ENCODE measurements around the gene CAPN13.

The CAPN13 gene

DNA sequence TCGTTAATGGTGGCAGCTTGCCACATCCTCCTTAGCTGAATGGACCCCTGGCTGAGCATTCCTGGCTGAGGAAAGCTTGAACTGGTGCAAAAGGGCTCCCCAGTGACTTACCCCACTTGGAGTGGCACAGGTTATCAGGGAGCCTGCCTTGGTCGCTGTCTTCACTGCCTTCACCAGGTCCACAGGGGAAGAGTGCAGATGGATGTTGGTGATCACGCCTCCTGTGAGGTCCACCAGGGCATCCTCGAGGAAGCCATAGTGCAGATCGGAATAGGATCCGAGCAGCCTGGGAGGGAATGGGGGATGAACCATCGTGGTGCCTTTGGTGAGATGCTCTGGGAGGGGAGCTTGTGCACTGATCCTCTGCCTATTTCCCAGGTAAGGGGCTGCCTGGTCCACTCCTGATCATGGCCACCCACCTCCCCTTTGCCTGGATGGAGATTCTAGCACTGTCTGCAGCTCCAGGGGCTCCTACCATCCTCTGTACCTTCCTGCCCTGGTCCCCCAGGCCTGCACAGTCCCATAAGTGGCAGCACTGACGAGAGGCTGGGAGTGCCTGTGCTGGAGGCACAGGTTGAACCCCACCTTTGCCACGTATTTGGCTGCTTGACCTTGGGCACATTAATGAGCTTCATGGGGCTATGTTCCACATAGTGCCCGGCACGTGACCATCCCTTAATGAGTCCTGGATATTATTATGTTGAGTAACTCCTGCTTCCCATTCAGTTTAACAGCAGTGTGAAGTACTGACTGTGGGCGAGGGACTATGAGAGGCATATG is 43.0 kb downstream of the CAPN13 start:
- H4K20me1 ChIP-seq (ENCODE audit: control insufficient read depth, insufficient read depth, low read depth, low read length): no peaks in the 10 kb centered on the region
- H3F3A ChIP-seq (ENCODE audit: control insufficient read depth, insufficient read depth): no peaks in the 10 kb centered on the region
- H3K27me3 ChIP-seq (ENCODE audit: control insufficient read depth, low read length): 0 out of 2 replicates have a peak, but pooled peaks cover 5% of the 10 kb centered on the region
- no peaks in the 10 kb centered on the region for H3K9me2 ChIP-seq (replicated peaks; ENCODE audit: control insufficient read depth, low read length)
- no peak overlapping the region for H3K4me2 ChIP-seq (ENCODE audit: low read length)
- no peaks in the 10 kb centered on the region for H3K9me3 ChIP-seq (ENCODE audit: control insufficient read depth, insufficient read depth, low read length)
- no peak overlapping the region for H3K4me3 ChIP-seq (ENCODE audit: low read length)
- no peaks in the 10 kb centered on the region for H3K79me2 ChIP-seq (ENCODE audit: control insufficient read depth, low read length)
- no peaks in the 10 kb centered on the region for H3K4me1 ChIP-seq (ENCODE audit: control insufficient read depth, low read length)
- H3K27ac ChIP-seq (ENCODE audit: low read depth, low read length): no peak overlapping the region
- H3K36me3 ChIP-seq (ENCODE audit: control insufficient read depth, low read length): no peaks in the 10 kb centered on the region
- TF ChIP-seq EZH2phosphoT487 (IDR thresholded peaks at IDR 0.05; ENCODE audit: borderline replicate concordance, low read length) (no peak), CTCF (IDR thresholded peaks at IDR 0.05; ENCODE audit: low read depth, low read length, poor library complexity, severe bottlenecking) (no peak)

- Histone ChIP-seq H3K4me2 (ENCODE audit: low read length) (no peak overlapping the region), H3K4me1 (ENCODE audit: control insufficient read depth, low read length) (no peaks in the 10 kb centered on the region), H3K9me2 (replicated peaks; ENCODE audit: control insufficient read depth, low read length) (no peaks in the 10 kb centered on the region), H3K4me3 (ENCODE audit: low read length) (no peak overlapping the region), H3K36me3 (ENCODE audit: control insufficient read depth, low read length) (no peaks in the 10 kb centered on the region), H3K27me3 (ENCODE audit: control insufficient read depth, low read length) (0 out of 2 replicates have a peak, but pooled peaks cover 2% of the 10 kb centered on the region), H3K9me3 (ENCODE audit: control insufficient read depth, insufficient read depth, low read length) (no peaks in the 10 kb centered on the region), H3F3A (ENCODE audit: control insufficient read depth, insufficient read depth) (no peaks in the 10 kb centered on the region), H3K27ac (ENCODE audit: low read depth, low read length) (no peak overlapping the region), H3K79me2 (ENCODE audit: control insufficient read depth, low read length) (no peaks in the 10 kb centered on the region), H4K20me1 (ENCODE audit: control insufficient read depth, insufficient read depth, low read depth, low read length) (no peaks in the 10 kb centered on the region)
- TF ChIP-seq CTCF (IDR thresholded peaks at IDR 0.05; ENCODE audit: low read depth, low read length, poor library complexity, severe bottlenecking) (no peak), EZH2phosphoT487 (IDR thresholded peaks at IDR 0.05; ENCODE audit: borderline replicate concordance, low read length) (no peak)
Measured at GRCh38 chr2:30763151-30763660, 44.0 kb downstream of the CAPN13 start.

GRCh38 chr2:30761226-30761625 is 46.0 kb downstream of the CAPN13 start:
- Histone ChIP-seq H3K79me2 (ENCODE audit: control insufficient read depth, low read length) (no peaks in the 10 kb centered on the region), H3K4me3 (ENCODE audit: low read length) (no peak overlapping the region)

More at GRCh38 chr2:30761226-30761625, 46.0 kb downstream of the CAPN13 start:
- no peaks in the 10 kb centered on the region for H3K9me2 ChIP-seq (replicated peaks; ENCODE audit: control insufficient read depth, low read length)
- no peaks in the 10 kb centered on the region for H3K9me3 ChIP-seq (ENCODE audit: control insufficient read depth, insufficient read depth, low read length)
- no peak overlapping the region for H3K27ac ChIP-seq (ENCODE audit: low read depth, low read length)
- no peak for TF ChIP-seq CTCF (IDR thresholded peaks at IDR 0.05; ENCODE audit: low read depth, low read length, poor library complexity, severe bottlenecking)
- no peak for TF ChIP-seq EZH2phosphoT487 (IDR thresholded peaks at IDR 0.05; ENCODE audit: borderline replicate concordance, low read length)
- no peak overlapping the region for H3K4me2 ChIP-seq (ENCODE audit: low read length)
- H4K20me1 ChIP-seq (ENCODE audit: control insufficient read depth, insufficient read depth, low read depth, low read length): no peaks in the 10 kb centered on the region
- no peaks in the 10 kb centered on the region for H3K27me3 ChIP-seq (ENCODE audit: control insufficient read depth, low read length)
- no peaks in the 10 kb centered on the region for H3K36me3 ChIP-seq (ENCODE audit: control insufficient read depth, low read length)
- H3F3A ChIP-seq (ENCODE audit: control insufficient read depth, insufficient read depth): no peaks in the 10 kb centered on the region
- H3K4me1 ChIP-seq (ENCODE audit: control insufficient read depth, low read length): no peaks in the 10 kb centered on the region
